CD1c-positive myeloid dendritic cell (primary cell): ENCODE measurements around the gene CAB39L.

ENCODE experiments used
- DNase-seq: peaks from one replicate; pipeline ENCODE4 v3.0.0-alpha.2; 2016; ENCODE audit errors: extremely low spot score

The CAB39L gene

DNA sequence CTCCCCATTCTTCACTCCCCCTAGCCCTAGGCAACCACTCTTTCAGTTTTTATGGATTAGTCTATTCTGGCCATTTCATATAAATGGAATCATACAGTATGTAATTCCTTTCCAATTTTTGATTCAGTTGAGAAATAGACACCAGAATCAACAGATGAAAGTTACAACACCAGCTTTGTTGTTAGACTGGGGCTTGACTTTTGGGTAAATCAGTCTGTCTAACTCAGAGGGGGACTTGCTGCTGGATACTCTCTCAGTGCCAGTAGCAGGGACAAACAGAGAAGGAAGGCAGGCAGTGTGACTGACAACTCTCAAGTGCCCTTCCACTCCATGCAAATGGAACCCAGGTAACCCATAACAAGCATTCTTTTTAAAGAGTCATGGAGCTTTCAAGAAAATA is 155.4 kb downstream of the CAB39L start:
- no peak for DNase-seq

DNA sequence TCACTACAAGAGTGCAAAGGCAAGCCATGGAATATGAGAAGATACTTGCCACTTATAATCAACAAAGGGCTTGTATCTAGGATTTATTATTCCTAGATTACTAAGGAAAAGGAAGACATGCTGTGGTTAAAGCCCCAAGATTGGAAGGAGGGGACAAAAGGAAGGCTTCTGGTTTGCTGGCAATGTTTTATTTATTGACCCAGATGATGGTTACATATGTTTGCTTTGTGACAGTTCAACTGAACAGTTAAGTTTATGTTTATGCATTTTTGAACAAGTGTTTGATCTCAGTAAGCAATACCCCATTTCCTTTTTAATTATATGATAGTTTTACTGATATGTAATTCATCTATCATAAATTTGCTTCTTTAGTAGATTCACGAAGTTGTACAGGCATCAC is 155.9 kb downstream of the CAB39L start:
- no peak for DNase-seq

DNA sequence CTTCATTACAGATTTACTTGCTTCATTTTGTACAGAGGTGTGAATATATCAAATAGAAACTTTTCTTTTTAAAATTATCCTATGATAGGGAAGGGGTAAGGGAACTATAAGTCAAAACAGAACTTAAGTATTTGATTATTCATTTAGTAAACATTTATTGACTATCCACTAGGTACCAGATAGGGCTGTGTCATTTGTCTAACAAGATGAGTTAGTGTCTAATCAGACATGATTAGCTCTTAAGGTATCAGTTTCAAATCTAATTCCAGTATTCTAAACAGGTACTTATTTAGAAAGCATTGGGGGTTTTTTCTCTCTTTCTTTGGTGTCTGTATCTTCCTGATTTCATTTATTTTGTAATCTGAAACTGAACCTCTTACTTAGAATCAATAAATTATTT is 164.0 kb downstream of the CAB39L start:
- no peak for DNase-seq

DNA sequence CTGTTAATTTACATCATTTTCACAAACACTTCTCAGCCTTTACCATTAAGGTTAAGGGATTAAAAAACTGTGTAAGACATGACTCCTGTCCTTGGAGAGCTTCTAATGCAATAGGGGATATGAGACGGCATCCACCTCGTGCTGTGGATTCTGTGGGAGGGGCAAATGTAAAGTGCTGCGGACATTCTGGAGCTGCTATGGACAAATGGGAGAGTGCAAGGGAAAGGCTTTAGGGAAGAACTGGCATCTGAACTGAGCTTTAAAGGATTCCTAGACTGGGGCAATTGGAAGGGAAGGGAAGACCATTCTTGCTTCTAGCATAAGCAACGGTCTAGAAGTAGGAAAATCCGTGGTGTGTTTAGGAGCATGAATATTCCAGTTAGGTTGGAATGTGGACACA is 164.8 kb downstream of the CAB39L start:
- no peak for DNase-seq

DNA sequence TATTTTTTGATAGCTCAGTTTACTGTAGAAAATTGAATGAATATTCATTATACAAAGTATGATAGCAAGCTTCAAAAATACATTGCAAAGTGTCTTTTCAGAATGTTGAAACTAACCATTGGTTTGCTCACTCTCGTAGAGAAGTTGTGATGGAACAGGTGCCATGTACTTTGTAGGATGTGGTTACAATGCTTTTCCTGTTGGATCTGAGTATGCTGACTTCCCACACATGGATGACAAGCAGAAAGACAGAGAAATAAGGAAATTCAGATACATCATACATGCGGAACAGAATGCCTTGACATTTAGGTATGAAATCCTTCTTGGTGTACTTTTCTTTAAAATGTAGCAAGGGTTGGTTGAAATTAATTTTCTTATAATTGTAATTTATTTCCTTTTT is 165.7 kb downstream of the CAB39L start:
- no peak for DNase-seq

DNA sequence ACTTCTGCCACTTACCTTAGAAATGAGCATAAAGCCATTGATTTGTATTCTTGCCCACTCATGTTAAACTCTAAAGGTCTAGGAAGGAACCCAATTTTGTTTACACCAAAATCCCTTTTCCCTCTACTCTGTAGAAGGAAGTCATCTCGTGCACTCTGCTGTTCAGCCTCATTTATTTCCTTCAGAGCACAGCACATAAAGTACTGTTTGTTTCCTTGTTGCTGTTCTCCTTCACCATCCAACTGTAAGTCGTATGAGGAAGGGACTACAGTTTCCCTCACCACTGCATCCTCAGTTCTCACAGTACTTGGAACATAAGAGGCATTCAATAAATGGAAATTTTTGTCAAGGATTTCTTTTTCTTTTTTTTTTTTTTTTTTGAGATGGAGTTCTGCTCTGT is 171.6 kb downstream of the CAB39L start:
- DNase-seq, result no peak

DNA sequence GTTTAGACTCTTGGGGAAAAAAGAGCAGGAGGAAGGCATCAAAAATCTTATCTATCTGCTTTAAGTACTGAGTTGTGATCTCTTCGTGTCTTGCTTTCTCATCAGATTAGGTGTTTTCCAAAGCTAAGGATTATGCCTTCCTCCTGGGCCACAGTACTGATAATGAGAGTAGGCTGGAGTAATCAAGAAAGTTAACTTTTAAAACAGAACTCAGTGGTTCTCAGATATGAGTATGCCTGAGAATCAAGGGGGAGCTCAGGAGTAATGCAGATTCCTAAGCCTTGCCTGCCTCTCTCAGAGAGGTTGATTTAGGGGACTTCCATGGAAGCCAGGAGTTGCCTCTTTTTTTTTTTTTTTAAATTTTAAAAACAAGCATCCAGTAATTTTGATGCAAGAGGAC is 172.6 kb downstream of the CAB39L start:
- no peak for DNase-seq

DNA sequence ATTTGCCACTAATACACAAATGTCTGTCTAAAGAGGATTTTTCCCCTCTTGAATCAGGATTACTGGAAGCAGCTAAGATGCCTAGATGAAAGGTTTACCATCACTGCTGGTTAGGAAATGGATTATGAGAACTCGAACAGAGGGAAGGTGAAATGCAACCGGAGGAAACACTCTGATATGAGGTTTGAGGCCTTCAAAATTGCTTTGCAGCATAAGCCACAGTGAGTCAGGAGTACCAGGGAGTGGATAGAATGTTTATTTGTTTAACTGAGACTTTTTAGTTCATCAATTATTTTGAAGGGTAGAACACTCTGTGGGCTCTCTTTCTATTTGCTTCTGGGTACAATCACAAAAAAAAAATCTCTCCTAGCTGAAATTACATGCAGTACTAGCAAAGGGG is 178.0 kb downstream of the CAB39L start:
- DNase-seq, result no peak

DNA sequence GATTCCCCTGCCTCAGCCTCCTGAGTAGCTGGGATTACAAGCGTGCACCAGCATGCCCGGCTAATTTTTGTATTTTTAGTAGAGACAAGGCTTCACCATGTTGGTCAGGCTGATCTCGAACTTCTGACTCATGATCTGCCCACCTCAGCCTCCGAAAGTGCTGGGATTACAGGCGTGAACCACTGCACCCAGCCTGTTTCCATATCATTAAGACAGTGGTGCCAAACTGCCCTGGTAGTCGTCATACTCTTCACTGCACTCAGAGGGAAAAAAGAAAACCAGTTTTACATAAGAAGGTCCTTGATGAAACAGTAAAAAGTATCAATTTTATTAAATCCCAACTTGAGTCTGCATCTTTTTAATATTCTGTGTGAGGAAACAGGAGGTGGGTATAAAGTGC is 181.2 kb downstream of the CAB39L start:
- DNase-seq, result no peak

DNA sequence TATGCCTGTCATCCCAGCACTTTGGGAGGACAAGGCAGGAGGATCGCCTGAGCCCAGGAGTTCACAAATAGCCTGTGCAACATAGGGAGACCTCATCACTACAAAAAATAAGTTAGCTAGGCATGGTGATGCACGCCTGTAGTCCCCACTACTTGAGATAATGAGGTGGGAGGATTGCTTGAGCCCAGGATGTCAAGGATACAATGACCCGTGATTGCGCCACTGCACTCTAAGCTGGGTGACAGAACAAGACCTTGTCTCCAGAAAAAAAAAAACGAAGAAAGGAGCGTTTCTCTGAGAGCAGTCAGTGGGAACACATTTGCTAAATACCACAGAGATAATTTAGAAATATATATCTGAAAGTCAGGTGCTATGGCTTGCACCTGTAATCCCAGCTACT is 184.3 kb downstream of the CAB39L start:
- no peak for DNase-seq
